GM21717 (cell line): ENCODE data around the gene SNAI3.

Experiments
- ATAC-seq: cut with Tn5 transposase; IDR thresholded peaks from one replicate; pipeline ENCODE4 v1.9.1; 2021; ENCODE audit warnings: mild to moderate bottlenecking, moderate library complexity; ENCODE audit not compliant: unreplicated experiment

SNAI3 gene

DNA sequence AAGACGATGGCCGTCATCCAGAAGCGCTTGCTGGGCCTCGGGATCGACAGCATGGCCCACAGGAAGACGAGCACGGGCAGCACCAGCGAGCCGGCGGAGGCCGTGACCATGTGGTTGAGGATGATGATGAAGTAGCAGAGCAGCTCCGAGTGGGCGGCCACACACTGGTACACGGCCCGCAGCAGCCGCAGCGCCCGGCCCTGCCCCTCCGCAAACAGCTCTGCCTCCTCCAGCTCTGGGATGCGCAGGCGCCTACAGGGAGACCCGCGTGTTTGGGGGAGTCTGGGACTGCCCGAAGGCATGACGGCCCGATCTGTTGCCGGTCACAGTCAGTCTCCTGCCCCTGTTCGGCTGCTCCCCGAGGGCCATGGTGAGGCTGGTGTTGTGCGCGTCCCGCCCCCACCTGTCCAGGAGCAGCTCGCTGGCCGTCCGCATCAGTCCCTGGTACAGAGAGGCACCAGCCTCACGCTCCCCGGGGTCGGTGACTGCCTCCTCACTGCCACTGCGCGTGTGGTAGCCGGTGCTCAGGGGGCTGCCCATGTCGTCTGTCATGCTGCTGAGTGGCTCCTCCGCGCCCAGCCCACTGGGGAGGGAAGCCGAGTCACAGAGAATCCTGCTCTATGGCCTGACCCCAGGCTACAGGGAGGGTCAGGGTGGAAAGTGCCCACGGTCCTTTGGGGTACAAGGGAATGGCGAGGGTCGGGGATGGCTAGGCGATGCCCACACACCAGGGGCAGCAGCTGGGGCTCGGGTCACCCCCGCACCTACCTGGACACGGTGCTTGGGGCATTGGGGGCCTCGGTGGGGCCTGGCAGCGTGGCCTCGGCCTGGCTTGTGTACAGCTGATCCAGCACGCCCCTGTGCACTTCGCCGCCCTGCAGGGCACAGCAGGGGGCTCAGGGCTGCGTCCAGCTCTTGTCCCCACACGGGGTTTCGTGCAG lies 35.8 kb upstream of the SNAI3 start:
- no peak for ATAC-seq

DNA sequence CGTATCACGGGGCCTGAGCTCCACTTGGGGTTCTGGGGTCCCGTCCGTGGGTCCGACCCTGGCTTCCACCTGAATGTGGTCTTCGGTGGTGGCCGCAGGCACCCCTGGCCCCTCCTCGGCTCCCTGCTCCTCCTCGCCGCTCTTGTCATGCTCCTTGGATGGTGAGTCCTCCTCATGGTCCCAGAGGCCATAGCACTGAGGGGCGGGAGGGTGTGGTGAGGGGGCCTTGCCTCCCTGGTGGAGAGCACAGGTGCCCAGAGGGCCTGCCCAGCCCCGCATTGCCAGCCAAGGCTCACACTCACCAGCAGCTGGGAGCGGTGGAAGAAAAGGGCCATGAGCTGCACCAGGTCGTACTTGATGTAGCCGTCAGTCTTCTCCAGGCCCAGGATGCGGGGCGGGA lies 34.9 kb upstream of the SNAI3 start:
- no peak for ATAC-seq

GRCh38 chr16:88720396-88720970 lies 34.2 kb upstream of the SNAI3 start:
- ATAC-seq: no peak

- ATAC-seq: no peak
These were observed 33.6 kb upstream of the SNAI3 start for GRCh38 chr16:88719933-88720296.

- ATAC-seq: no peak
These were observed 33.1 kb upstream of the SNAI3 start for GRCh38 chr16:88719267-88719932.

DNA sequence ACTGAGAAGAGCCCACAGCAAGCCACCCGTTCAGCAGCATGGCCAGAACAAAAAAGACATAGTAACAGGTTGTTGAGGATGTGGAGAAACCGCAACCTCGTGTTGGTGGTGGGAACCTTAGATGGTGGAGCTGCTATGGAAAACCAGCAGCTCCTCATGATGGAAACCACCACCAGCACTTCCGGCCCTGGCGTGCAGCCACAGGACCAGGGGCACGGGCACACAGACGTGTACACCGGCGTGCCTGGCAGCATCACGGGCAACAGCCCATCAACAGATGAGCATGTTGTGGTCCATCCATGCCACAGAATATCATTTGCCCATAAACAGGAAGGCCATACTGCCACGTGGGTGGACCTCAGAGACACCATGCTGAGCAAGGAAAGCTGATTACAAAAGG lies 31.9 kb upstream of the SNAI3 start:
- no peak for ATAC-seq

DNA sequence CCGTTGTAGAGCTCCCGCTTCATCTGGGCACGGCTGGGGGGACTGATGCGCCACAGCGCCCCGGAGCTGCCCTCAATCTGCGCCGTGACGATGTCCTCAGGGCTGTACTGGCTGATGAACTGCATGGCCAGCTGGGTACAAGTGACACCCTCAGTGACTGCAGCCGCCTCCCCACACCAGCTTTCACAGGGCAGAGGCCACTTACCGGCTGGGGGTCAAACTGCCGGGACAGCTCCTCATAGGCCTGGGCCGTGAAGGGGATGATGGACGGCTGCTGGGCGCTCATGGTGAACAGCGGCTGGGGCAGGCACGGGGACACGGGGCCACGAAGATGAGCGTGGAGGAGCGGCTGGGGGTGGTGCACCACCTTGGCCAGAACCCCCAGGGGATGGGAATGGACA lies 30.3 kb upstream of the SNAI3 start:
- ATAC-seq: no peak

GRCh38 chr16:88716201-88716600 lies 29.9 kb upstream of the SNAI3 start:
- ATAC-seq: no peak

GRCh38 chr16:88715312-88716190 lies 29.2 kb upstream of the SNAI3 start:
- ATAC-seq: no peak

DNA sequence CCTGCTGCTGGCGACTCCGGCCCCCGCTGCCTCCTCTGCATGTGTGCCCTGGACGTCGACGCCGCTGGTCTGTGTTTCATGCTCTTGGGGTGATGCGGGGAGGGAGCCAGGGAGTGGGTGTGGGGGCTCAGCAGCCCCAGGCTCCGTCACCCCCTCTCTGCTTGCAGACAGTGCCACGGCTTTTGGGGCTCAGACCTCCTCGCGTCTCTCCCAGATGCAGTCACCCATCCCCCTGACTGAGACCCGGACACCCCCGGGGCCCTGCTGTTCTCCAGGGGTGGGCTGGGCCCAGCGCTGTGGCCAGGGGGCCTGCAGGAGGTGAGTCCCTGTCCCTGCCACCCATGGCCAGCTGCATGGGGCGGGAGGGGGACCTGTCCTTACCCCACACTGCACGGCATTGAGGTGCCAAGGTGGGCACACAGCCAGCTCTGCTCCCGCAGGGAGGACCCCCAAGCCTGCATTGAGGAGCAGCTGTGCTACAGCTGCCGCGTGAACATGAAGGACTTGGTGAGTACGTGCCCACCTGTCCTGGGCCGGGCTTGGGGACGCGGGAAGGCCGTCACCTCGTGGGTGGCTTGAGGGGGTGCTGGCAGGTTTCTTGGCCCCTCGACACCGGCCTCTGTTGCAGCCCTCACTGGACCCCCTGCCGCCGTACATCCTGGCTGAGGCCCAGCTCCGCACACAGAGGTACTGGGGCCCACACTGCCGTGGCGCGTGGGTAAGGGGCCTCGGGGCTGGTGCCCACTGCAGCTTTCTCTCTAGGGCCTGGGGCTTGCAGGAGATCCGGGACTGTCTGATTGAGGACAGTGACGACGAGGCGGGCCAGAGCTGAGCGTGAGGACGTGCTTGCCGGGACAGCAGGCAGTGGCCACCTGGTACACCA lies 28.4 kb upstream of the SNAI3 start:
- ATAC-seq: no peak

DNA sequence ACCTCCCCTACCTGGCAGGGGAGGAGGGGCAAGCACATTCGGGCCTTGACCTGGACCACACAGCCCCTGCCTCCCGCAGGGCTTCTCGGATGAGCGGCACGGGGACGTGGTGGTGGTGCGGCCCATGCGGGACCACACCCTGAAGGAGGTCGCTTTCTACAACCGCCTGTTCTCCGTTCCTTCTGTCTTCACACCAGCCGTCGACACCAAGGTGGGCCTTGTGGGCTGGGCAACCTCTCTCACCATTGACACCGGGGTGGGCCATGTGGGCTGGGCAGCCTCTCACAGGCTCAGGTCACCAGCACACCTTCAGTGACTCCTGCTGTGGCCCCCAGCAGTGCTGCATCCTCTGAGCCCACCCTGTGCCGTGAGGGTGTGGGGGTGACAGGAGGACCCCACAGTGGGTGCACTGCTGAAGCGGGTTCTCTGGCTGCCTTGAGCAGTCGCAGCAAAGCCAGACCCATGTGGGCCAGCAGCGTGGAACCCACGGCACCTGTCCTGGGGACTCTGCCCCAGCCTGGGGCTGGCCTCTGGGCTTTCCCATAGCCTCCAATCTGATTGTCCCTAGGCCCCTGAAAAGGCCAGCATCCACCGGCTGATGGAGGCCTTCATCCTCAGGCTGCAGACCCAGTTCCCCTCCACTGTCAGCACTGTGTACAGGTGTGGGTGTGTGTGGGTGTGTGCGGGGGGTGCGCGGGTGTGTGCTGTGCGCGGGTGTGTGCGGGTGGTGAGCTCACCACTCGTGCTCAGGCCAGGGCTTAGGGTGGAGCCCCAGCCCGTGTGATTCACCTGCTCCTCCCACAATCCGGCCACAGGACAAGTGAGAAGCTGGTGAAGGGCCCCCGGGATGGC lies 27.5 kb upstream of the SNAI3 start:
- no peak for ATAC-seq

- ATAC-seq: no peak
These were observed 26.7 kb upstream of the SNAI3 start for GRCh38 chr16:88713054-88713453.

DNA sequence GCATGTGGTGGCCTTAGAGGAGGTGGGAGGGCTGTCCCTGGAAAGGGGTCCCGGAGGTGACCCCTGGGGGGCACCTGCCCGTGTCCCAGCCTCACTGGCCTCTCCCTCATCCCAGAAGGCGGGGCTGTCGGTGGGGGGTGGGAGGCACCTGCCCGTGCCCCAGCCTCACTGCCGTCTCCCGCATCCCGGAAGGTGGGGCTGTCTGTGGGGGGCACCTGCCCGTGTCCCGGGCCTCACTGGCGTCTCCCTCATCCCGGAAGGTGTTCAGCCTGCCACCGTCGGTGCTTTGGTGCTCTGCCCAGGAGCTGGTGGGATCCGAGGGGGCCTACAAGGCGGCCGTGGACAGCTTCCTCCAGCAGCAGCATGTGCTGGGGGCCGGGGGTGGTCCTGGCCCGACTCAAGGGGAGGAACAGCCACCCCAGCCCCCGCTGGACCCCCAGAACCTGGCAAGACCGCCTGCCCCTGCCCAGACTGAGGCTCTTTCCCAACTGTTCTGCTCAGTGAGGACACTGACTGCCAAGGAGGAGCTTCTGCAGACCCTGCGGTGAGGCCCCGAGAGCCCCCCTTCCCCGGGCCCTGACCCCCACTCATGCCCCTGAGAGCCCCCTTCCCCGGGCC lies 26.2 kb upstream of the SNAI3 start:
- no peak for ATAC-seq

GRCh38 chr16:88711750-88712340 lies 25.5 kb upstream of the SNAI3 start:
- no peak for ATAC-seq

DNA sequence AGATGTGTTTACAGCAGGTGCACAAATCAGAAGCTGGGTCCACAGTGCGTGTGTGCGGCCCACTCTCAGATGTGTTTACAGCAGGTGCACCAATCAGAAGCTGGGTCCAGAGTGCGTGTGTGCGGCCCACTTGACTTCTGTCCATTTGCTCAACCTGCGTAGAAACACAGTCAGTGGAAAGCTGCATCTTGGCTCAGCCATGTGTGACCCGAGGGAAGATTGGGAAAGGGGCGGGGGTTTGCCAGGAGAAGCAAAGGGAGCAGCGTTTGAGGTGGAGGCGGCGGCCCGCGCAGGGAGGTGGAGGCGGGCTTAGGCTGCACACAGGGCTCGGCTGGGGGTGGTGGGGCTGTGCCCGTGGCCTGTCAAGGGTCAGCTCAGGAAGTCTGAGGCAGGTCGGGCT lies 24.2 kb upstream of the SNAI3 start:
- no peak for ATAC-seq

- no peak for ATAC-seq
These were observed 20.9 kb upstream of the SNAI3 start for GRCh38 chr16:88706965-88707826.

DNA sequence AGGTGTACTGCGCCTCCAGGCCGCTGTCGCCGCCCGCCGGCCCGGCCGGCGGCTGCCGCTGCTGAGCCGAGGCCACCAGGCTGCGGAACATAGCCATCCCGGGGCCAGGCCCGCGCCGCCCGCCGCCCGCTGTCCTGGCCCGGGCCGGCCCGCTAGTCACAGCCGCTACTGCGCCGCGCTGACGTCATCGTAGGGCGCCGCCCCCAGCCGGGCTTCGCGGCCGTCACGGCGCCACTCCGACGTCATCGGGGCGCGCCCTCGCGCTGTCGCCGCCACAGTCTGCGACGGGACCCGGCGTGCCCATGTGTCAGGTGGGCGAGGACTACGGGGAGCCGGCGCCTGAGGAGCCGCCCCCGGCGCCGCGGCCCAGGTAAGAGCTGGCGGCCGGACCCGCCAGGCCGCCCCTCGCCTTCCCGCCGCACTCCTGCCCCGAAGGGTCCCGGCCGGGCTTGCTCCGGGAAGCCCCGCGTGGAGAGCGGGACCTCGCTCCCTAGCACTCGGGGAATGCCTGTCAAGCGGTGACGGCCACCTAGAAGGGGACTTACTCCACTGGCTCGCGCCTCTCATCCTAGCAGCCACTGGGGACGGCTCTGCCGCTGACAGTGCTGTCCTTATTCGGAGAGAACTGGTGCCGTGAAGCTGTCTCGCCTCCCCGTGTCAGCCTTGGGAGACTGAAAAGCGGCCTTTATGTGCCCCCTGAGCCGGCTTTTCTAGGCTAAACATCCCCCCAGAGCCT lies 20.1 kb upstream of the SNAI3 start, which contains the start of the genes CTU2 and RNF166:
TSS of gene CTU2 (plus strand) at position 275 of the 736 bp plus-strand sequence. CDS start at position 303, 28 bp downstream.
TSS of gene RNF166 (minus strand) at position 180 of the 736 bp plus-strand sequence. CDS start at position 97, 83 bp downstream.
- ATAC-seq: peak; percentile 46
